Colon (tissue), 2 donors: ENCODE measurements around the gene SLC2A5.

Experiments
- FAIRE-seq: peaks from 2 replicates; lab custom pipeline; 2012; peaks lifted over from hg19 to GRCh38; lab: Jason Lieb, UNC
- donor health status: control.
- donor health status: control.

The SLC2A5 gene

DNA sequence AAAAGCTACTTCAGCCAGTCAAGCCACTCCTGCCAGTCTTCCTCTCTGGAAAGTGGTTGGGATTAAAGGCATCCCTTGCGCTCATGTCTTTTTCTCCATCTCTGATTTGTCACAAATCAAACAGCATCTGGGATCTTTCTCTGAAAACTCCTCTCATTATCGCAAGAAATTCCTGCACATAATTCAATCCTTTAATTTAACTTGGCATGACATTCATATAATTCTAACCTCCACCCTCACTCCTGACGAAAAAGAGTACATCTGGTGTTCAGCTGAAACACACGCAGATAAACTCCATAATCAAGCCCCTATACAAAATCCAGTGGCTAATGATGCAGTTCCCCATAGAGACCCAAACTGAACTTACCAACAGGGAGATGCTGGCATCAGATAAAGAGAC is 19.4 kb upstream of the SLC2A5 start:
- no peak for FAIRE-seq

DNA sequence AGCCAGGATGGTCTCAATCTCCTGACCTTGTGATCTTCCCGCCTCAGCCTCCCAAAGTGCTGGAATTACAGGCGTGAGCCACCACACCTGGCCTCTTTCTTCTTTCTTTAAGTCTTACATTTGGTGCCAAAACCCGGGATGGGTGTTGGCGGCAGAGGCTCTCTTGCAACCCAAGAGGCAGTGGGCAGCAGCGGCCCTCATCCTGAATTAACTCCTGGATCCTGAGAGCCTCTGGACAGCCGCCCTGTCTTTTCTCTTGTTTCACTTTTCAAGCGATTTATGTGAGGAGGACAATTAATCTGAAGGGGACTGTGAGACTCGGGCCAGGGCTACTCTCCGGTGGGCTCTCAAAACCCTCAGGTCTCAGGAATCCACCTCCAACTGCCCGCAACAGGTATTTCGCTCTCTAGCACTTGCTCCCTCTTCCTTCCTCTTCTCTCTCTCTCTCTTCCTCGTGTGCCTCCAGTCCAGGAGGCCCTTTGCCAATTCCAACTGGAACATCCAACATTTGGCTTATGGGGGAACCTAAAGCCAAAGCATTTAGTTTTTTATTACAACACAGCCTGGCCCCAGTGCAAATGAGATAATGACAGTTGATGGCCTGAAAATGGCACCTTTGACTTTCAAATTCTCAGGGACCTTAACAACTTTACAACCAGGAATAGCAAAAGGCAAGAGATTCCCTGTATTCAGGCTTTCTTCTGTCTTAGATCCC is 18.1 kb upstream of the SLC2A5 start:
- no peak for FAIRE-seq

GRCh38 chr1:9086796-9087195 is 17.4 kb upstream of the SLC2A5 start:
- FAIRE-seq, result no peak

DNA sequence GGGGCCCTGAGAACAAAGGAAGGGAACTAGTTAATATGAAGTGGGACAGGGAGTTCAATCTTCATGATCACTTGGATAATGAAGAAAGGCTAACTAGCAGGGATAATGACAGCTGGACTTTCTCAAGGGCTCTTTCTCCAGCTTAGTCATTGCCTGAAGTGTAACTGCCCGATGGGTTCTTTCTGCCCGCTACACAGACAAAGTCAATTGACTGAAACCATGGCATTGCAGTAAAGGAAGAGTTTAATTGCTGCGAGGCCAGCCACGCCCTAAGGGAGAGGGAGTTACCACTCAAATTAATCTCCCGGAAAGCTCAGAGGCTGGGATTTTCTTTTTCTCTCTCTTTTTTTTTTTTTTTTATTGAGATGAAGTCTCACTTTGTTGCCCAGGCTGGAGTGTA is 16.6 kb upstream of the SLC2A5 start:
- no peak for FAIRE-seq

- FAIRE-seq, result no peak
Observed at GRCh38 chr1:9085306-9085940, 16.0 kb upstream of the SLC2A5 start.

- no peak for FAIRE-seq
Observed at GRCh38 chr1:9084906-9085305, 15.5 kb upstream of the SLC2A5 start.

DNA sequence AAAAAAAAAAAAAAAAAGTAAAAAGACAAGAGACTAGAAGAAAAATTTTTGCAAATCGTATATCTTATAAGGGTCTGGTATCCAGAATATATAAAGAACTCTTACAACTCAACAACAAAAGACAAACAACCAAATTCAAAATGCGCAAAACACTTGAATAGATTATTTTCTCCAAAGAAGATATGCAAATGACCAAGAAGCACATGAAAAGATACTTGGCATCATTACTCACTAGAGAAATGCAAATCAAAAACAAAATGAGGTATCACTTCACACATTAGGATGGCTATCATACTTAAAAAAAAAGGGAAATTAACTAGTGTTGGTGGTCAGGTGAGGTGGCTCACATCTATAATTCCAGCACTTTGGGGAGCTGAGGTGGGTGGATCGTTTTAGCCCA is 12.0 kb upstream of the SLC2A5 start:
- no peak for FAIRE-seq

- no peak for FAIRE-seq
Observed at GRCh38 chr1:9080705-9081291, 11.4 kb upstream of the SLC2A5 start.

DNA sequence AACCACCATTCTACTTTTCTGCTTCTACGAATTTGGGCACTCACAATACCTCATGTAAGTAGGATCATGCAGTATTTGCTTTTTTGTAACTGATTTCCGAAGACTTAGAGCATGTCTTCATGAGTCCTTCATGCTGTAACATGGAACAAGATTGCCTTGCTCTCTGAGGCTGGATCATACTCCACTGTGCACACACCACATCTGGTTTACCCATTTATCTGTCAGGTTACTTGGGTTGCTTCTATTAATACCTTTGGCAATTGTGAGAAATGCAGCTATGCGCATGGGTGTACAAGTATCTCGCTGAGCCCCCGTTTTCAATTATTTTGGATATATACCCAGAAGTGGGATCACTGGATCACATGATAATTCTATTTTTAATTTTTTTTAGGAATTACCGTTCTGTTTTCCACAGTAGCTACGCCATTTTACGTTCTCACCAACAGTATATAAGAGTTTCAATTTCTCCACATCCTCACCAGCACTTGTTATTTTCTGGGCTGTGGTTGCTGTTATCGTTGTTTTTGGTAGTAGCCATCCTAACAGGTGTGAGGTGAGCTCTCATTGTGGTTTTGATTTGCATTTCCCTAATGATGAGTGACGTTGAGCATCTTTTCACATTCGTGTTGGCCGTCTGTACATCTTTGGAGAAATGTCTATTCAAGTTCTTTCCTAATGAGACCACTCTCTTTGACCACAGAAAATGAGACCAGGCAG is 10.7 kb upstream of the SLC2A5 start:
- no peak for FAIRE-seq

DNA sequence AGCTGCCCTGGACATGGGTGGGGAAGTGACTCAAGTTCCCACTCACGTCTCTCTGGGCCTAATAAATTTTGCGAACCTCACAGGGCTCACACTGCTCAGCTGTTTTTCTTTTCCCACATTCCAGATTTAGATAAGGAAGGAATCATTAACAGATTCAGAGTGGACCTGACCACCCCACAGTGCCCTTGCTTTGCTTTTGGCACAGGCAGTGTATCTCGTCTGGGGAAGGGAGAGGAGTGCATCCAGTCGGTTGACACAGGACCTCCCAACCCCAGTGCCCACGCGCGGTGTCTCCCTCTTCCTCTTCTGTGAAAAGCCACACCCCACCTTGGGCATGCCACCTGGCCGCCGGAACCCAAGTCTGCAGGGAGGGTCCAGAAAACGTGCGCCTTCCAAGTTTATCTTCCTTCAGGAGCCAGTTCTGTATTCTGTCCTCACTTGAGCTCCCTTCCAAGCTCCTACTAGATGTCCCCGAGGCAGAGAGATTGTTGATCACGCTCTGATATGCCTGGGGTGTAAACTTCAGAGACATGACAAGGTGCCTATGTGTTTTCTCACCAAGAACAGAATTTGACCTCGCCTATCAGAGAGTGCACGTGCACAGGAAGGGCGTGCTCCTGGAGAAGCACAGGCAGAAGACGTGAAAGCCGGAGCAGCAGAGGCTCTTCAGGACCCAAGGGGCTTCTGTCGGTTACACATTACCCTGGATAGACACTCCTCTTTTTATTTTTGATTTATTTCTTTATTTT is 9.5 kb upstream of the SLC2A5 start:
- FAIRE-seq, result no peak

DNA sequence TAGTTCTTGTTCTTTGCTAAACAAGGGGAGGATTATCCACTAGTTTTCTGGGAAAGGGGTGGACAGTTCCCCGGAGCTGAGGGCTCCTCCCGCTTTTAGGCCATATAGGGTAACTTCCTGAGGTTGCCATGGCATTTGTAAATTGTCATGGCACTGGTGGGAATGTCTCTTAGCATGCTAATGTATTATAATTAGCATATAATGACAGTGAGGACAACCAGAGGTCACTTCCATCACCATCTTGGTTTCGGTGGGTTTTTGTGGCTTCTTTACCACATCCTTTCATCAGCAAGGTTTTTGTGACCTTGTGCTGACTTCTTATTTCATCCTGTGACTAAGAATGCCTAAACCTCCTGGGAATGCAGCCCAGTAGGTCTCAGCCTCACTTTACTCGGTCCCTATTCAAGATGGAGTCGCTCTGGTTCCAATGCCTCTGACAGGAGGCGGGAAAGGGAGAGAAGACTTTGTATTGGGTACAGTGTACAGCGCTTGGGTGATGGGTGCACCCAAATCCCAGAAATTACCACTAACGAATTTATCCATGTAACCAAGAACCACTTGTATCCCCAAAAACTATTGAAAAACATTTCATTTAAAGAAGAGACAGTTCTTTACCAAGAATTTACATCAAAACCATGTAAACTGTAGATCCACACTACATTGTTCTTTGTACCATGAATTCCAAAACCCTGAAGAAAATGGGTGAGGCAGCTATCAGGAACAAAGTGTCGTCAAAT is 8.7 kb upstream of the SLC2A5 start:
- FAIRE-seq, result no peak

DNA sequence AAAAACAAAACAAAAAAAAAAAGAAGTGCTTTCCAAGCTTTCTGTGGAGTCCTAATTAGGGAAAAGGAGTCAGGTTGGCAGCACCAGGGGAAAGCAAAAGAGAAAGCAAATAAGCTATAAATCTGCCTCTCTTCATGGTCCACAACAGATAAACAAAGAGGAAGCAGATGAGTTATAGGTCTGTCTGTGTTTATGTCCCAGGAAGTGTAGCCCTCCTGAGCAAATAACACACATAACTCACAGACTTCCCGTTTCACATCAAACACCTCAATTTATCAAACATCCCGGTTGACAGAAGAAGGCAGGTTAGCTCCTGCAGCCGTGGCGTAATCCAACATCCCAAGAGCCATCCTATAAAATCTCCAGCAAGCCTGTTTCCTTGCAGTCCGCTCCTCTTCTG is 5.6 kb upstream of the SLC2A5 start:
- no peak for FAIRE-seq

- no peak for FAIRE-seq
Observed at GRCh38 chr1:9073143-9073542, 3.7 kb upstream of the SLC2A5 start.

GRCh38 chr1:9071554-9072235 is 2.3 kb upstream of the SLC2A5 start:
- FAIRE-seq, result no peak

GRCh38 chr1:9070486-9070885 is 1.1 kb upstream of the SLC2A5 start:
- FAIRE-seq, result no peak

- no peak for FAIRE-seq
Observed at GRCh38 chr1:9068981-9069325, 482 bp downstream of the SLC2A5 start.

GRCh38 chr1:9066945-9067807 is 2.3 kb downstream of the SLC2A5 start:
- FAIRE-seq, result no peak

DNA sequence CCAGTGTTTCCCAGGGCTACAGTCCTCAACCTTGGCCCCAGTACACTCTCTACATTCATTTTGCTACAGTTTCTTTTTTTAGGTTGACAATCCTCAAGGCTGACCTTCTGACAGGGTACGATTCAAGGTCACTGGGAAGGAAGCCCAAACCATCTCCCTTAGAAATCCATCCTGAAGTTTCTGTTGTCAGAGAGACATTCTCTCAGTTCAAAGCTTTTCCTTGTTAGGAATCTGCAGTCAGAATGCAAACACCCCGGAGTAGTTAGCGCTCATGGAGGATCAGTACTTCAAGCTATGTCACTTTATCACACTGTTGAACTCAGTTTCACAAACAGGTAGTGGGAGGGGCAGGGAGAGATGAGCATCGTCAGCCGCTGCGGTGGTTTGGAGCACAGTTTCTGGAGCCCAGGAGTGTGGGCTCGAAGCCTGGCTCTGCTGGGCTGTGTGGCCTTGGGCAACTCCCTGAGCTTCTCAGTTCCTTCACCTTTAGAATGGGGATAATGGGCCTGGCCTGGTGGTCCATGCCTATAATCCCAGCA is 4.2 kb downstream of the SLC2A5 start:
- FAIRE-seq, result no peak

DNA sequence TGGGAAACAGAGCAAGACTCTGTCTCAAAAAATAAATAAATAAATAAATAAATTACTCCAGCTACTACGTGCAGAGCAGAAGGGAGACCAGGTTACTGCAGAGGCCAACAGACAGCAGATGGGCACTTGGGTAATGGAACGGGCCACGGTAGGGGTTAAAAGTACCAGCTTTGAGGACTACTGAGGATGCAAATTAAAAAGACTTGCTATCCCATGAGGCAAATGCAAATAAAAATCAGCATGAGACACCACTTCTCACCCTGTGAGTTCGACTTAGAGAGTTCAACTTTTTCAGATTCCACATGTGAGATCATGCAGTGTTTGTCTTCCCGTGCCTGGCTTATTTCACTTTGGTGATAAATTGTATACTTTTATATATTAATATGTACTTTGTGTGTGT is 6.6 kb downstream of the SLC2A5 start:
- no peak for FAIRE-seq

GRCh38 chr1:9062021-9062471 is 7.4 kb downstream of the SLC2A5 start:
- no peak for FAIRE-seq
